HFFc6 (cell line): ENCODE measurements around the gene DPEP1. TPM values are rescaled to one million over a fixed set of nuclear protein-coding genes. Genes with fewer than 3 reads are reported as not detected.

Experiments used
- DNase-seq: peaks from one replicate; pipeline ENCODE4 v3.0.0-alpha.2; 2018
- H3K27ac Mint-ChIP-seq: 2 replicates; pipeline ENCODE4 v1.8.0; 2020; ENCODE audit warnings: mild to moderate bottlenecking, mixed read lengths
- H3K27me3 Mint-ChIP-seq: 2 replicates; pipeline ENCODE4 v1.8.0; 2021; ENCODE audit warnings: mild to moderate bottlenecking, moderate library complexity, mixed read lengths; ENCODE audit not compliant: insufficient read depth
- H3K36me3 Mint-ChIP-seq: 2 replicates; pipeline ENCODE4 v1.8.0; 2021; ENCODE audit warnings: low read depth, mixed read lengths
- H3K4me1 Mint-ChIP-seq: 2 replicates; pipeline ENCODE4 v1.8.0; 2020; ENCODE audit warnings: low read depth, mixed read lengths
- H3K4me3 Mint-ChIP-seq: 2 replicates; pipeline ENCODE4 v1.8.0; 2020; ENCODE audit warnings: mild to moderate bottlenecking, moderate library complexity, mixed read lengths
- H3K9me3 Mint-ChIP-seq: 2 replicates; pipeline ENCODE4 v1.8.0; 2020; ENCODE audit warnings: mild to moderate bottlenecking, mixed read lengths
- total RNA-seq, 6 experiments: library from RNA; stranded (reverse); fragmentation: NEBNext Ultra II Directional; extraction: Animal tissue kit (Norgen Biotek cat#: 25700); gene quantifications; 2 replicates in 1 of 6; 3 replicates in 5 of 6; pipeline ENCODE4 v1.2.3, GENCODE V29; 2021
- TF ChIP-seq, protein P1 (sequence below): fragments of 200-600 bp; sonication (generic); IDR thresholded peaks from 2 replicates; pipeline ENCODE4 v1.5.0; 2021; ENCODE audit warnings: antibody characterized with exemption, mild to moderate bottlenecking

The DPEP1 gene
- total RNA-seq, 6 experiments from 2014 or later = not detected

DNA sequence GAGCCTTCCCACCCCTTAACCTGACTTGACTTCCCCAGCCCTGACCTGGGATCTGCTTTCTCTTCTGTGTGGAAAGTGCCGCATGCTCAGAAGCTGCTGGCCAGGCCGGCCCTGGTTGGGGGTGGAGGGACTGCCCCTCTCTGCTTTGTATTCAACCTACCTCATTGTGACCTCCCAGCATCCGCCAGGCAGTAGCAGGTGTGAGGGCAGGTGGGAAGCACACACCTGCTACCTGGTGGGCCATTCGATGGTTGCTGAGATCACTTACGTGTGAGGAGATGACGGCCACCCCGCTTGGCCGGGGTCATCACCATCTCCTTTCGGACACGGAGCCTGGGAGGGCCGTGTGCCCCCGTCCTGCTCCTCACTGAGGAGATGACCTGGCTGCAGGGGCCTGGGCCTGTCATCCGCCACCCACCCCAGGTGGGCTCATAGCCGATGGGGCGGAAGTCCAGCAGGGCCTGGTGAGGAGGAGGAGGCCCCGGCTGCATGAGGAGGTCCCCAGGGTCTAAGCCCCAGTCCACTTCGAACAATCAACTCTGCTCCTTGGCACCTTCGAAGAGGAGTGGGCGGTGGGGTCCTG lies 30.7 kb upstream of the DPEP1 start:
- no peaks in the 10 kb centered on the region for H3K4me1 Mint-ChIP-seq
- H3K9me3 Mint-ChIP-seq = 0 out of 2 replicates have a peak, but pooled peaks cover 3% of the 10 kb centered on the region
- TF ChIP-seq, protein P1, sequence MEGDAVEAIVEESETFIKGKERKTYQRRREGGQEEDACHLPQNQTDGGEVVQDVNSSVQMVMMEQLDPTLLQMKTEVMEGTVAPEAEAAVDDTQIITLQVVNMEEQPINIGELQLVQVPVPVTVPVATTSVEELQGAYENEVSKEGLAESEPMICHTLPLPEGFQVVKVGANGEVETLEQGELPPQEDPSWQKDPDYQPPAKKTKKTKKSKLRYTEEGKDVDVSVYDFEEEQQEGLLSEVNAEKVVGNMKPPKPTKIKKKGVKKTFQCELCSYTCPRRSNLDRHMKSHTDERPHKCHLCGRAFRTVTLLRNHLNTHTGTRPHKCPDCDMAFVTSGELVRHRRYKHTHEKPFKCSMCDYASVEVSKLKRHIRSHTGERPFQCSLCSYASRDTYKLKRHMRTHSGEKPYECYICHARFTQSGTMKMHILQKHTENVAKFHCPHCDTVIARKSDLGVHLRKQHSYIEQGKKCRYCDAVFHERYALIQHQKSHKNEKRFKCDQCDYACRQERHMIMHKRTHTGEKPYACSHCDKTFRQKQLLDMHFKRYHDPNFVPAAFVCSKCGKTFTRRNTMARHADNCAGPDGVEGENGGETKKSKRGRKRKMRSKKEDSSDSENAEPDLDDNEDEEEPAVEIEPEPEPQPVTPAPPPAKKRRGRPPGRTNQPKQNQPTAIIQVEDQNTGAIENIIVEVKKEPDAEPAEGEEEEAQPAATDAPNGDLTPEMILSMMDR = no peak
- no peak for DNase-seq
- H3K27ac Mint-ChIP-seq = no peak overlapping the region
- no peak overlapping the region for H3K4me3 Mint-ChIP-seq
- H3K36me3 Mint-ChIP-seq = peaks cover 8% of the 10 kb centered on the region; the same call in 1 of the 2 replicates
- peaks cover 3% of the 10 kb centered on the region; the same call in 1 of the 2 replicates for H3K27me3 Mint-ChIP-seq

DNA sequence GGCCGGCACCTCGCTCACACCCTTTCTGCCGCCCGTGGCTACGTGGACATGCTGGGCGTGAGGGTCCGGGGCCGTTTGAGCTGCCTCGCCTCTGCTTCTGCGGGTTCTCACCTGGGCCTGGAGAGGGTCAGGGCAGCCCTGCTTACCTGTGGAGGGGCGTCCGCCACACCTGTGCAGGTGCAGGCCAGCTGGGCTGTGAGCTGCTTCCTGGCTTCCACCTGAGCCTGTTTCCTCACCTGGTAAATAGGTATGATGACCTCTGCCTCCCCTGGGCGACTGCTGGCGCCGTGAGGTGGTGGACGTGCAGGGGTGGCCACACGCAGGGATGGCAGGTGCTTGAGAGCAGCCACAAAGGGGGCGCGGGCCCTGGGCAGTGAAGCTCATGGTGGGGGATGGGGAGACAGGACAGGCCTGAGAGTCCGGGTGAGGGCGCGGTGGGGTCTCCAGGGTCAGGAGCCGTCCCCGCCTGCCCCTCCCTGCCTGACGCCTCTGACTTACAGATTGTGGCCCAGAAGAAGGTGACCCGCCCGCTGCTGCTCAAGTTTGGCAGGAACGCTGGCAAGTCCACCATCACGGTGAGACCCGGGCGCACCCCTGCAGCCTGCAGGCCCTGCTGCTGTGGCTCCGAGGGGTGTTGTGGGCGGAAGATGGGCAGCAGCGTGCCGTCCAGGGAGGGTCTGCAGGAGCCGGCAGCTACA lies 30.1 kb upstream of the DPEP1 start:
- Mint-ChIP-seq H3K36me3 (peaks cover 5% of the 10 kb centered on the region; the same call in 1 of the 2 replicates), H3K4me1 (no peaks in the 10 kb centered on the region), H3K27ac (no peak overlapping the region), H3K4me3 (no peak overlapping the region), H3K27me3 (peaks cover 3% of the 10 kb centered on the region; the same call in 1 of the 2 replicates), H3K9me3 (0 out of 2 replicates have a peak, but pooled peaks cover 3% of the 10 kb centered on the region)
- no peak for DNase-seq
- TF ChIP-seq, protein P1 = no peak

DNA sequence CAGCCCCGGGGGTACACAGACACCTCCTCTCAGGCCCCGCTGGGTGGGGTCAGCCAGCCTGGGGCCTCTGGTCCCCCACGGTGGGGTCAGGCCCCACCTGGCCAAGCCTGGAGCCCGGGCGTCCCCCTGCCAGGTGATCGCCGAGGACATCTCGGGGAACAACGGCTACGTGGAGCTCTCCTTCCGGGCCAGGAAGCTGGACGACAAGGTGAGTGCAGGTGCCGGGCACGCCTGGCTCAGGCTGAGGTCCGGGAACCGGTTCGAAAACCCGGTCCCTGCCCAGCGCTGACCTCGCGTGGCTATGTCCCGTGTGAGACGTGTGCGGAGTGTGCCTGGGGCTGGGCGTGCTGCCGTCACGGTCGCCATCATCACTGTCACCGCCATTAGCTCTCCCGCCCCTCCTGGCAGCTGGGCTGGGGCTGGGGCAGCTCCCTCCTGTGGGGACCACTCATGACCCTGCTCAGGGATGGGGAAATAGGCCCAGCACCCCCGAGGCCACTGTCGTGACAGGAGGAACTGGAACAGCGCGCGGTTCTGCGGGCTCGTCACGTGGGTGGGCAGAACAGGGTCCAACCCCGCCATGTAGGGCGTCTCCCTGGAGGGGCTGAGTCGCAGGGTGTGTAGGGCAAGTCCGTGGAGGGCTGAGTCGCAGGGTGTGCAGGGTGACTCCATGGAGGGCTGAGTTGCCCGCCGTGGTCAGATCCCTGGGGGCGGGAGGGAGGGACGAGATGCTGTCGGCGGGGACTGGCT lies 29.4 kb upstream of the DPEP1 start:
- H3K9me3 Mint-ChIP-seq = 0 out of 2 replicates have a peak, but pooled peaks cover 3% of the 10 kb centered on the region
- no peak overlapping the region for H3K4me3 Mint-ChIP-seq
- H3K27ac Mint-ChIP-seq = no peak overlapping the region
- H3K36me3 Mint-ChIP-seq = no peaks in the 10 kb centered on the region
- DNase-seq = no peak
- H3K4me1 Mint-ChIP-seq = no peaks in the 10 kb centered on the region
- H3K27me3 Mint-ChIP-seq = peaks cover 3% of the 10 kb centered on the region; the same call in 1 of the 2 replicates
- TF ChIP-seq, protein P1 = no peak

DNA sequence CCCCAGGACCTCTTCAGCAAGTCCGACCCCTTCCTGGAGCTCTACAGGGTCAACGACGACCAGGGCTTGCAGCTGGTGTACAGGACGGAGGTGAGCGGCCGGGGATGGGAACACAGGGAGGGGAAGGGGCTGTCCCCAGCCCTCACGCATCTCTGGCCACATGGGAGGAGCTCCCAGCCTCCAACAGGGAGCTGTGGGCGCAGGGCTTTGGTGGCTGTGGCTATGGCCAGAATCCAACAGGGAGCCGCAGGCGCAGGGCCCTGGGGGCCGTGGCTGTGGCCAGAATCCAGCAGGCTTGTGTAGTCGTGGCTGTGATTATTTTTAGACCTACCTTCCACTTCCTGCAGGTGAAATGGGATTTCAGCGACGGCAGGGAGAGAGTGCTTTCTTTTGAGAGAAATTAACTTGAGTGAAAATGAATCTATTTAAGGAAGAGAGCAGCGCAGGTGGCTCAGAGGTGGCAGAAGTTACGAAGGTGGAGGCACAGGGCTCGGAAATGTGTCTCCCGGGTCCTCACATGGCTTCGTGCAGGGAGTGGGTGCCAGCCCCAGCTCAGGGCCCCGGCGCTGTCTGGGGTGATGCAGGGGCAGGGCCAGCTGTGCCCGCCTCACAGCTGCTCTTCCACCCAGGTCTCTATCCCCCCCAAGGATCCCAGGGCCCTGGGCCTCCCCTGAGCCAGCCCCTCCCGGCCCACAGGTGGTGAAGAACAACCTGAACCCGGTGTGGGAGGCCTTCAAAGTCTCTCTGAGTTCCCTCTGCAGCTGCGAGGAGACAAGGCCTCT lies 28.5 kb upstream of the DPEP1 start:
- H3K4me1 Mint-ChIP-seq = no peaks in the 10 kb centered on the region
- no peak overlapping the region for H3K27ac Mint-ChIP-seq
- H3K36me3 Mint-ChIP-seq = no peaks in the 10 kb centered on the region
- H3K9me3 Mint-ChIP-seq = 0 out of 2 replicates have a peak, but pooled peaks cover 3% of the 10 kb centered on the region
- TF ChIP-seq, protein P1 = no peak
- peaks cover 3% of the 10 kb centered on the region; the same call in 1 of the 2 replicates for H3K27me3 Mint-ChIP-seq
- H3K4me3 Mint-ChIP-seq = no peak overlapping the region
- DNase-seq = no peak

DNA sequence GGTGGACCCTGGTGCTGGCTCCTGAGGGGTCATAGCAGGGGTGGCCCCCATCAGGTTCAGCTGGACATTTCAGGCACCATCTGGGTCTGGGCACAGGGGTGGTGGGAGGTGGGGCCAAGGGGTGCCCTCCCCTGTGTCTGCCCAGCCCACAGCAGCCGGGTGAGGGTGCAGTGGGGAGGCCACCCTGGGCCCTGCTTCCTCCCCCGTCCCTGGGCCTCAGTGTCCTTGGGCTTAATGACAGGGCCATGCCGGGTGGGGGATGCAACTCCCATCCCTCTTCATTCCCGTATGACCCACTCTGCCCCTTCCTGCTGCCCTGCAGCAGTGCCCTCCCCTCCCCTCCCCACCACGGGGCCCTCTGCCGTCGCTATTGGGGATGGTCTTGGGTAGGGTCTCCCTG lies 27.2 kb upstream of the DPEP1 start:
- H3K4me3 Mint-ChIP-seq = no peak overlapping the region
- TF ChIP-seq, protein P1 = no peak
- no peak for DNase-seq
- 0 out of 2 replicates have a peak, but pooled peaks cover 3% of the 10 kb centered on the region for H3K9me3 Mint-ChIP-seq
- H3K36me3 Mint-ChIP-seq = no peaks in the 10 kb centered on the region
- peaks cover 3% of the 10 kb centered on the region for H3K27me3 Mint-ChIP-seq
- H3K4me1 Mint-ChIP-seq = no peaks in the 10 kb centered on the region
- no peak overlapping the region for H3K27ac Mint-ChIP-seq
